Dermis lymphatic vessel endothelial cell (primary cell): ENCODE measurements around the gene CMKLR1. TPM values are rescaled to one million over a fixed set of nuclear protein-coding genes. Genes with fewer than 3 reads are reported as not detected.

Experiments
- total RNA-seq: library from RNA; depleted of rRNA; stranded (reverse); fragments of >200 nt; gene quantifications from 2 replicates; pipeline ENCODE4 v1.2.1, GENCODE V29; 2014

Gene CMKLR1, protein sequence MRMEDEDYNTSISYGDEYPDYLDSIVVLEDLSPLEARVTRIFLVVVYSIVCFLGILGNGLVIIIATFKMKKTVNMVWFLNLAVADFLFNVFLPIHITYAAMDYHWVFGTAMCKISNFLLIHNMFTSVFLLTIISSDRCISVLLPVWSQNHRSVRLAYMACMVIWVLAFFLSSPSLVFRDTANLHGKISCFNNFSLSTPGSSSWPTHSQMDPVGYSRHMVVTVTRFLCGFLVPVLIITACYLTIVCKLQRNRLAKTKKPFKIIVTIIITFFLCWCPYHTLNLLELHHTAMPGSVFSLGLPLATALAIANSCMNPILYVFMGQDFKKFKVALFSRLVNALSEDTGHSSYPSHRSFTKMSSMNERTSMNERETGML
- 0.09 and 0.43 TPM in 2 replicates for total RNA-seq

DNA sequence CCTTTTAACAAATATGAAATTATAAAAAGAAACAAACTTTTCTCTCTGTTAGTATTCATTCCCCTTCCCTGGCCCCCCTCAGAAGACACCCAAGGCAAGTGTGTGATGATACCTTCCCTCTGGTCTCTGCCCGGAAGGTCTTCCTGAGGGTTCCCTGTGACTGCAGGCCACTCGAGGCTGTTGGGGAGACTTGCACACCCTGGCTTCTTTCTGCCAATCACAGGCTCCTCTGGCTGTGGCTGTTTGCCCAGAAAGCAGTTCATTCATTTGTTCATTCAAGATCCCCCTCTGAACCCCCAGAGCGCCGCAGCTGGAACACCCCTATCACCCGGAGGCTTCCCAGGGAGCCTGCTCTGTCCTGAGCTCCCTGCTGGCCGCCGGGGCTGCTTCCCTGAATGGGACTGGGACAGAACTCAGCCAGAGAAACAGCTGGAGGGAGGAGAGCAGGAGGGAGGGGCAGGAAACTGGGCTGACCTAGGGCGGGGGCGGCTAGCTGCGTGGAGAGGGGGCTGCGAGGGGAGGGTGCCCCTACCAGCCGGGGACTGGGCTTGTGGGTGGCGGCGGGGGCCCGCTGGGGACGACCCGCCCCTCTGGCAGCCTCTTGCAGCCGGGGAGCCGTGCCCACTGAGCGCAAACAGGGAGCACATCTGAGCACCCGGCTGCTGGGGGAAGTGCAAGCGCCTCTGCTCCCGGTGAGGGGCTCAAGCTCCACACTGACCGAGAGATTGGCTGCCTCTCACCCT lies at the start of gene CMKLR1:
CMKLR1 (minus strand) TSS at position 397 of the 743 bp plus-strand sequence. CDS start 45,720 bp downstream, outside the sequence.

Other genes with a start within 250 kb of the CMKLR1 start
- gene WSCD2, start 210.0 kb downstream of the CMKLR1 start, total RNA-seq, result not detected in 2 replicates
- 4.9 and 5.7 TPM in 2 replicates for gene FICD, start 176.0 kb upstream of the CMKLR1 start, total RNA-seq
- gene SART3, start 221.9 kb upstream of the CMKLR1 start, total RNA-seq, result 65.3 and 78.9 TPM in 2 replicates
- gene ISCU, start 223.3 kb upstream of the CMKLR1 start, total RNA-seq, result 78.0 and 80.6 TPM in 2 replicates